Transverse colon (tissue), 4 donors: ENCODE data around the gene LDB2.

Experiments
- CTCF ChIP-seq, 5 experiments: fragments of 200-600 bp in 3 of 5; fragments of 450-650 bp in 2 of 5; sonication (generic) in 3 of 5; IDR thresholded peaks; 1 replicate in 2 of 5; 2 replicates in 3 of 5; pipeline ENCODE4 v1.5.1; 2016 to 2017; ENCODE audit warnings: antibody characterized with exemption in 5 of 5, inconsistent platforms in 3 of 5, mild to moderate bottlenecking in 2 of 5, moderate library complexity in 1 of 5
- EP300 ChIP-seq: sonication (generic); formaldehyde crosslinking; IDR thresholded peaks from one replicate; pipeline ENCODE4 v1.6.1; 2017; ENCODE audit warnings: antibody characterized with exemption, low read depth
- POLR2A ChIP-seq: fragments of 450-650 bp; IDR thresholded peaks from one replicate; pipeline ENCODE4 v1.6.1; 2016; ENCODE audit warnings: antibody characterized with exemption, mild to moderate bottlenecking, moderate library complexity
- POLR2AphosphoS5 ChIP-seq, 3 donors: sonication (generic); formaldehyde crosslinking; IDR thresholded peaks; one replicate each; pipeline ENCODE4 v1.6.1; 2016; ENCODE audit warnings: antibody characterized with exemption in 3 of 3

DNA sequence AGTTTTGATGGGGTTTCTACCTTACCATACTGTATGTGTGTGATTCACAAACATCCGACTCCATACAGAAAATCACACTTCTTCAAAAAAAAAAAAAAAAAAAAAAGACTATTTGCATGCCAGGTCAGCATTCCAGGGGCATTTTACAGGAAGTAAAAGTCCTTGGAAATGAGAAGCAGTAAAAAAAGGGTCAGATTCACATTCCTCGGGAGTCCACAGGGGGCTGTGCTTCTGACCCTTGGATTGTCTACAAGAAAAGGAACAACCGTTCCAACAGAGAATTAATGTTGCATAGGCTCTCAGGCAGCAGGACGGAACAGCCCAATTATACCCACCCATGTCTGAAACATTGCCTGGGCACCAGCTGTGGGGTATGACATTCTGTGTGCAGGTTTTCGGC lies 290.3 kb downstream of the LDB2 start:
- no peak for TF ChIP-seq CTCF (IDR thresholded peaks at IDR 0.05)
- no peak for TF ChIP-seq POLR2A
- TF ChIP-seq POLR2AphosphoS5 (IDR thresholded peaks at IDR 0.05) = no peak
- TF ChIP-seq EP300 = no peak
